Smooth muscle cell (in vitro differentiated cells): ENCODE data around the gene CD93. TPM values are rescaled to one million over a fixed set of nuclear protein-coding genes. Genes with fewer than 3 reads are reported as not detected.

Experiments
- DNase-seq: peaks from one replicate; lab custom pipeline; 2025; ENCODE audit not compliant: unreplicated experiment; lab: John Stamatoyannopoulos, UW
- H2AFZ ChIP-seq: fragments of 200-600 bp; sonication (generic); 2 replicates; pipeline ENCODE4 v1.6.0; 2016; ENCODE audit warnings: antibody characterized with exemption, low read depth, mild to moderate bottlenecking
- H3F3A ChIP-seq: fragments of 200-600 bp; sonication (generic); 2 replicates; pipeline ENCODE4 v1.6.0; 2017; ENCODE audit warnings: antibody characterized with exemption, low read depth
- H3K27ac ChIP-seq: fragments of 200-600 bp; sonication (generic); 2 replicates; pipeline ENCODE4 v1.5.1; 2016; ENCODE audit warnings: low read depth, mild to moderate bottlenecking
- H3K27me3 ChIP-seq: fragments of 200-600 bp; sonication (generic); 2 replicates; pipeline ENCODE4 v1.6.1; 2016; ENCODE audit warnings: low read depth, mild to moderate bottlenecking
- H3K36me3 ChIP-seq: fragments of 200-600 bp; sonication (generic); 2 replicates; pipeline ENCODE4 v1.5.1; 2016; ENCODE audit warnings: low read depth
- H3K4me1 ChIP-seq: fragments of 200-600 bp; sonication (generic); 2 replicates; pipeline ENCODE4 v1.5.1; 2016; ENCODE audit warnings: low read depth
- H3K4me2 ChIP-seq: fragments of 200-600 bp; sonication (generic); 2 replicates; pipeline ENCODE4 v1.6.0; 2016; ENCODE audit warnings: mild to moderate bottlenecking
- H3K4me3 ChIP-seq: fragments of 200-600 bp; sonication (generic); 2 replicates; pipeline ENCODE4 v1.5.1; 2016; ENCODE audit warnings: mild to moderate bottlenecking
- H3K79me2 ChIP-seq: fragments of 200-600 bp; sonication (generic); 2 replicates; pipeline ENCODE4 v1.6.0; 2016; ENCODE audit warnings: low read depth, mild to moderate bottlenecking
- H3K9ac ChIP-seq: fragments of 200-600 bp; sonication (generic); 2 replicates; pipeline ENCODE4 v1.6.0; 2016; ENCODE audit warnings: low read depth
- H3K9me3 ChIP-seq: fragments of 200-600 bp; sonication (generic); replicated peaks from 2 replicates; pipeline ENCODE4 v1.5.1; 2016; ENCODE audit warnings: low read depth
- H4K20me1 ChIP-seq: fragments of 200-600 bp; sonication (generic); 2 replicates; pipeline ENCODE4 v1.6.0; 2016; ENCODE audit warnings: low read depth
- CTCF ChIP-seq: fragments of 200-600 bp; sonication (generic); IDR thresholded peaks from 2 replicates; pipeline ENCODE4 v1.5.1; 2017; ENCODE audit warnings: borderline replicate concordance, mild to moderate bottlenecking, antibody characterized with exemption; ENCODE audit not compliant: insufficient read depth, poor library complexity, severe bottlenecking
- WGBS: methylation state at CpG from one replicate; pipeline ENCODE4 v1.1.7; 2016; ENCODE audit warnings: low lambda C conversion rate; 5-methylcytosine and 5-hydroxymethylcytosine counted together
- polyA plus RNA-seq: library from polyadenylated mRNA; unstranded; fragments of >200 nt; fragmentation: Nextera tagmentation; extraction: Ambion mirVana; gene quantifications from 2 replicates; pipeline ENCODE4 v1.2.1, GENCODE V29; 2016
- total RNA-seq: library from RNA; depleted of rRNA; stranded (reverse); fragments of >200 nt; gene quantifications from 2 replicates; pipeline ENCODE4 v1.2.3, GENCODE V29; 2014

Gene CD93
- total and polyA plus RNA-seq, 2 experiments from 2014 or later, result not detected

GRCh38 chr20:23047001-23047737 is 39.0 kb downstream of the CD93 start:
- Histone ChIP-seq H3K27ac (peak overlapping the region; percentile 36), H3K36me3 (no peaks in the 10 kb centered on the region), H2AFZ (no peak overlapping the region), H3K4me2 (peak overlapping the region; percentile 88), H4K20me1 (no peaks in the 10 kb centered on the region), H3K4me3 (peak overlapping the region; percentile 55), H3F3A (no peaks in the 10 kb centered on the region), H3K79me2 (no peaks in the 10 kb centered on the region), H3K27me3 (peaks cover 31% of the 10 kb centered on the region), H3K9me3 (no peaks in the 10 kb centered on the region), H3K4me1 (peaks cover 17% of the 10 kb centered on the region), H3K9ac (no peak overlapping the region)
- TF ChIP-seq CTCF, result no peak
- no peak for DNase-seq
- 70% methylated on average over 13 of the region's 13 CpGs for WGBS

- TF ChIP-seq CTCF, result no peak
- Histone ChIP-seq H3K27me3 (peaks cover 31% of the 10 kb centered on the region), H4K20me1 (no peaks in the 10 kb centered on the region), H3K4me3 (peak overlapping the region; percentile 55), H3K79me2 (no peaks in the 10 kb centered on the region), H3K4me2 (peak overlapping the region; percentile 88), H3K27ac (peak overlapping the region; percentile 36), H3K9ac (no peak overlapping the region), H2AFZ (no peak overlapping the region), H3K9me3 (no peaks in the 10 kb centered on the region), H3K36me3 (no peaks in the 10 kb centered on the region), H3K4me1 (peaks cover 15% of the 10 kb centered on the region), H3F3A (no peaks in the 10 kb centered on the region)
- DNase-seq, result no peak
These were observed 39.7 kb downstream of the CD93 start for GRCh38 chr20:23046431-23046830.

GRCh38 chr20:23043376-23043775 is 42.7 kb downstream of the CD93 start:
- Histone ChIP-seq H3K27me3 (peaks cover 44% of the 10 kb centered on the region), H2AFZ (no peak overlapping the region), H3K4me2 (no peak overlapping the region), H3F3A (no peaks in the 10 kb centered on the region), H3K27ac (no peak overlapping the region), H3K9ac (no peak overlapping the region), H4K20me1 (no peaks in the 10 kb centered on the region), H3K4me3 (no peak overlapping the region), H3K4me1 (peaks cover 3% of the 10 kb centered on the region), H3K36me3 (no peaks in the 10 kb centered on the region), H3K79me2 (no peaks in the 10 kb centered on the region), H3K9me3 (no peaks in the 10 kb centered on the region)
- TF ChIP-seq CTCF, result no peak
- 92% methylated on average over 6 of the region's 6 CpGs for WGBS
- no peak for DNase-seq

- no peaks in the 10 kb centered on the region for H3K4me1 ChIP-seq
- H3K4me2 ChIP-seq, result no peak overlapping the region
- no peak for DNase-seq
- no peaks in the 10 kb centered on the region for H3K9me3 ChIP-seq
- no peaks in the 10 kb centered on the region for H3F3A ChIP-seq
- H3K27ac ChIP-seq, result no peak overlapping the region
- no peak overlapping the region for H3K4me3 ChIP-seq
- no peak for TF ChIP-seq CTCF
- H3K36me3 ChIP-seq, result no peaks in the 10 kb centered on the region
- no peak overlapping the region for H3K9ac ChIP-seq
- H2AFZ ChIP-seq, result no peak overlapping the region
- H3K27me3 ChIP-seq, result peaks cover 43% of the 10 kb centered on the region
- no peaks in the 10 kb centered on the region for H4K20me1 ChIP-seq
- WGBS, result 75% methylated on average over 3 of the region's 3 CpGs
- no peaks in the 10 kb centered on the region for H3K79me2 ChIP-seq
These were observed 43.9 kb downstream of the CD93 start for GRCh38 chr20:23042270-23042669.
